CD4-positive, CD25-positive, alpha-beta regulatory T cell (primary cell): Measurements from ENCODE around the gene TPRG1L. TPM values are rescaled to one million over a fixed set of nuclear protein-coding genes. Genes with fewer than 3 reads are reported as not detected.

Source experiments
- ATAC-seq, 2 donors: fragments of 150-1000 bp; cut with Tn5 transposase; one replicate each; pipeline ENCODE4 v1.10.0; 2021; ENCODE audit warnings: low read depth in 2 of 2, moderate number of reproducible peaks in 2 of 2, moderate library complexity in 1 of 2
- DNase-seq, 3 donors: peaks; one replicate each; pipeline versions ENCODE4 v3.0.0 to v3.0.0-alpha.2; 2012 to 2022; ENCODE audit warnings: mixed read lengths in 1 of 3
- H3K27ac ChIP-seq: one replicate; pipeline ENCODE4 v1.7.0; 2013; ENCODE audit warnings: mild to moderate bottlenecking, low read length; ENCODE audit not compliant: insufficient read depth, poor library complexity, severe bottlenecking
- H3K27me3 ChIP-seq: one replicate; pipeline ENCODE4 v1.7.0; 2013; ENCODE audit warnings: low read length; ENCODE audit not compliant: control insufficient read depth, insufficient read depth
- H3K36me3 ChIP-seq: one replicate; pipeline ENCODE4 v1.7.0; 2013; ENCODE audit warnings: mild to moderate bottlenecking, low read length, moderate library complexity; ENCODE audit not compliant: control insufficient read depth, insufficient read depth
- H3K4me1 ChIP-seq: 2 replicates; pipeline ENCODE4 v1.7.0; 2013; ENCODE audit warnings: mild to moderate bottlenecking, low read length; ENCODE audit not compliant: insufficient read depth, control insufficient read depth, poor library complexity, severe bottlenecking
- H3K4me3 ChIP-seq: one replicate; pipeline ENCODE4 v1.7.0; 2013; ENCODE audit warnings: low read depth, mild to moderate bottlenecking, low read length, moderate library complexity
- H3K9me3 ChIP-seq, 2 experiments: 1 replicate in 1 of 2; 2 replicates in 1 of 2; pipeline ENCODE4 v1.7.0; 2013; ENCODE audit warnings: low read length in 2 of 2, mild to moderate bottlenecking in 1 of 2, moderate library complexity in 1 of 2; ENCODE audit not compliant: control insufficient read depth in 2 of 2
- H3K27ac Mint-ChIP-seq, 3 donors: one replicate each; pipeline ENCODE4 v1.8.0; 2020 to 2022; ENCODE audit warnings: mild to moderate bottlenecking in 3 of 3, mixed read lengths in 3 of 3, moderate library complexity in 2 of 3
- H3K27me3 Mint-ChIP-seq: one replicate; pipeline ENCODE4 v1.8.0; 2022; ENCODE audit warnings: mild to moderate bottlenecking, mixed read lengths
- H3K36me3 Mint-ChIP-seq: one replicate; pipeline ENCODE4 v1.8.0; 2020; ENCODE audit warnings: mixed read lengths
- H3K4me1 Mint-ChIP-seq, 4 donors: one replicate each; pipeline ENCODE4 v1.8.0; 2020 to 2022; ENCODE audit warnings: mixed read lengths in 4 of 4, mild to moderate bottlenecking in 1 of 4
- H3K4me3 Mint-ChIP-seq, 4 donors: one replicate each; pipeline ENCODE4 v1.8.0; 2020 to 2022; ENCODE audit warnings: mild to moderate bottlenecking in 4 of 4, mixed read lengths in 4 of 4, moderate library complexity in 3 of 4
- H3K9me3 Mint-ChIP-seq, 7 donors: one replicate each; pipeline ENCODE4 v1.8.0; 2020 to 2022; ENCODE audit warnings: mixed read lengths in 7 of 7, mild to moderate bottlenecking in 3 of 7, moderate library complexity in 2 of 7
- polyA plus RNA-seq, 4 donors: library from polyadenylated mRNA; unstranded; fragments of 300-500 nt; fragmentation: Illumina TruSeq; gene quantifications; one replicate each; pipeline ENCODE4 v1.2.3, GENCODE V29; 2021
- total RNA-seq: library from RNA; stranded (reverse); gene quantifications from one replicate; pipeline ENCODE4 v1.2.3, GENCODE V29; 2022

Gene TPRG1L
- total and polyA plus RNA-seq, 5 donors from 2014 or later = 26.9 to 35.9 (median 34.8) TPM

DNA sequence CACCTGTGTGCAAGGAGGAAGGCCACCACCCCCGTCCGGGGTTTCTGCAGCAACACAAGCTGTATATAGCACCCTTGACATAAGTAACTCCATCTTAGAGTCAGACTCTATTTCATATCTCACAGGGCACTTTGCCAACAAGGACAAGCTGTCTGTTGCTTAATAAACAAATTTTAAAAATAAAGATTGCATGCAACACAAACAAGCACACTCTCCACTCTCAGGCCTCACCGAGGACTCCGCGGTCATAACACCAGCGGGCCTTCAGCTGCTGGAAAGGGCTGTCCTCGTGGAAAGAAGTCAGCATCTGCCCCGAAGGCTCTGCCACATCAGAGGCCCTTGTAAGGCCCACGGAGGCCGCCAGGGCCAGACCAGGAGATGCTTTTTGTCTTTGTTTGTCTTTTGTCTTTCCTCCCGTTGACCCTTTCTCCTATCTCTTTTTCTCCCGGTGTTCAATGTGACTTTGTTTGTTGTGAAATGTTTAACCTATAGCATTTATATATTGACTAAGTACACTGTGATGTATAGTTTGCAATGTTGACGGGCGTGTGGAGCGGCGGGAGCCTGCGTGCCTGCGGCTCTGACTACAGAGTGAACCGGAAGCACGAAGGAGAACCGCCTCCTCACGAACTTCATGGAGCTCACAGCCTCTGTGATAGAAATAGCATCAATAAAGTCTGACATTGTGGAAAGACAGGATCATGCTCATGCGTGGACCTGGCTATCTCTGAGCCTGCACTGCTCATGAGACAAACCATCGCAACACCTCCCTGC lies 37.6 kb upstream of the TPRG1L start:
- H3K4me3 ChIP-seq = no peak overlapping the region
- no peaks in the 10 kb centered on the region for H3K36me3 ChIP-seq
- Mint-ChIP-seq H3K9me3 (peaks cover 0 to 2% (median 0%) of the 10 kb centered on the region in 7 donors), H3K27ac (no peak overlapping the region), H3K4me3 (no peak overlapping the region), H3K36me3 (no peaks in the 10 kb centered on the region), H3K27me3 (no peaks in the 10 kb centered on the region), H3K4me1 (no peaks in the 10 kb centered on the region)
- H3K27me3 ChIP-seq = no peaks in the 10 kb centered on the region
- no peaks in the 10 kb centered on the region for H3K9me3 ChIP-seq
- H3K4me1 ChIP-seq = no peaks in the 10 kb centered on the region
- DNase-seq (no peak), ATAC-seq (no peak)
- H3K27ac ChIP-seq = no peak overlapping the region

- no peak overlapping the region for H3K4me3 Mint-ChIP-seq
- H3K36me3 Mint-ChIP-seq = no peaks in the 10 kb centered on the region
- no peaks in the 10 kb centered on the region for H3K9me3 ChIP-seq
- no peaks in the 10 kb centered on the region for H3K4me1 Mint-ChIP-seq
- no peaks in the 10 kb centered on the region for H3K36me3 ChIP-seq
- no peaks in the 10 kb centered on the region for H3K27me3 ChIP-seq
- DNase-seq (no peak), ATAC-seq (no peak)
- no peaks in the 10 kb centered on the region for H3K27me3 Mint-ChIP-seq
- H3K27ac ChIP-seq = no peak overlapping the region
- no peaks in the 10 kb centered on the region for H3K9me3 Mint-ChIP-seq
- no peaks in the 10 kb centered on the region for H3K4me1 ChIP-seq
- no peak overlapping the region for H3K27ac Mint-ChIP-seq
- no peak overlapping the region for H3K4me3 ChIP-seq
Observed at GRCh38 chr1:3588395-3588794, 36.4 kb upstream of the TPRG1L start.

DNA sequence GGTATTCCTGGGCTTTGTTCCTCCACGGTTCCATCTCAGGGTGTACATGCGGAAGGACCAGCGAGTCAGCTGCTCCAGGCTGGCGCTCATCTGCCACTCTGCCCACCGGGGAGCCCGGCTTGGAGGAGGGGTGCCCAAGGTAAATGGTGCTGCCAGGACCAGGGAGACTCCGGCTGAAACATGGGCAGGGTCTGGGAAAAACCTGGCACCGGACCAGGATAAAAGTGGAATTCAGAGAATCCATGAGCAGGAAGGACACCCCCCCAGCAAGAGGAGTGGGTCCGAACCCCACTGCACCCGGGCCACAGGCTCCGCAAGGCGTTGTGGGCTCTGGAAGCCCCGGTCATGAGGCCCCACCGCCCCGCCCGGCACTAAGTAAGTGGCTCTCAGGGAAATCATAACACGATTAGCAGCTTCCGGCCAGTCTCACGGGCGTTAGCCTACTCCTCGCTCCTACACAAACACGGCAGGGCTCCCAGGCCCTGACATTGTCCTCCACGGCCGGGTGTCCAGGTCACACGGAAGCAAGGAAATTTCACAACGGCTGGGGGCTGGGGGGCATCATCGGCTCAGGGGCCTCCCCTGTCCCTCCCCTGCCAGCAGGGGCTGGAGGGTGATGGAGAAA lies 34.6 kb upstream of the TPRG1L start:
- H3K9me3 ChIP-seq = no peaks in the 10 kb centered on the region
- H3K27ac ChIP-seq = no peak overlapping the region
- no peaks in the 10 kb centered on the region for H3K9me3 Mint-ChIP-seq
- no peaks in the 10 kb centered on the region for H3K4me1 ChIP-seq
- no peaks in the 10 kb centered on the region for H3K36me3 Mint-ChIP-seq
- ATAC-seq = no peak
- H3K27me3 ChIP-seq = no peaks in the 10 kb centered on the region
- H3K27me3 Mint-ChIP-seq = no peaks in the 10 kb centered on the region
- no peak overlapping the region for H3K4me3 Mint-ChIP-seq
- H3K4me3 ChIP-seq = no peak overlapping the region
- H3K36me3 ChIP-seq = no peaks in the 10 kb centered on the region
- DNase-seq = no peak
- H3K4me1 Mint-ChIP-seq = no peaks in the 10 kb centered on the region
- H3K27ac Mint-ChIP-seq = no peak overlapping the region

- Mint-ChIP-seq H3K27me3 (no peaks in the 10 kb centered on the region), H3K36me3 (no peaks in the 10 kb centered on the region), H3K9me3 (no peaks in the 10 kb centered on the region), H3K4me3 (no peak overlapping the region), H3K4me1 (peaks cover 0 to 3% (median 0%) of the 10 kb centered on the region in 4 donors), H3K27ac (no peak overlapping the region)
- no peaks in the 10 kb centered on the region for H3K4me1 ChIP-seq
- H3K27ac ChIP-seq = no peak overlapping the region
- H3K4me3 ChIP-seq = no peak overlapping the region
- ATAC-seq = no peak
- no peaks in the 10 kb centered on the region for H3K36me3 ChIP-seq
- no peak for DNase-seq
- no peaks in the 10 kb centered on the region for H3K9me3 ChIP-seq
- H3K27me3 ChIP-seq = no peaks in the 10 kb centered on the region
Observed at GRCh38 chr1:3590951-3591865, 33.6 kb upstream of the TPRG1L start.

GRCh38 chr1:3593334-3593733 lies 31.5 kb upstream of the TPRG1L start:
- ATAC-seq (no peak), DNase-seq (no peak)
- H3K4me1 Mint-ChIP-seq = peaks cover 0 to 17% (median 8%) of the 10 kb centered on the region in 4 donors
- Histone ChIP-seq H3K36me3 (no peaks in the 10 kb centered on the region), H3K4me1 (peaks cover 14% of the 10 kb centered on the region), H3K27me3 (no peaks in the 10 kb centered on the region), H3K9me3 (no peaks in the 10 kb centered on the region), H3K4me3 (no peak overlapping the region), H3K27ac (no peak overlapping the region)
- no peaks in the 10 kb centered on the region for H3K36me3 Mint-ChIP-seq
- no peak overlapping the region for H3K4me3 Mint-ChIP-seq
- H3K27ac Mint-ChIP-seq = no peak overlapping the region
- H3K9me3 Mint-ChIP-seq = no peaks in the 10 kb centered on the region
- H3K27me3 Mint-ChIP-seq = no peaks in the 10 kb centered on the region

- no peaks in the 10 kb centered on the region for H3K27me3 Mint-ChIP-seq
- peaks cover 0 to 19% (median 8%) of the 10 kb centered on the region in 4 donors for H3K4me1 Mint-ChIP-seq
- peaks cover 18% of the 10 kb centered on the region for H3K4me1 ChIP-seq
- DNase-seq (no peak), ATAC-seq (no peak)
- H3K27ac Mint-ChIP-seq = no peak overlapping the region
- no peak overlapping the region for H3K27ac ChIP-seq
- no peaks in the 10 kb centered on the region for H3K36me3 ChIP-seq
- H3K9me3 ChIP-seq = no peaks in the 10 kb centered on the region
- no peaks in the 10 kb centered on the region for H3K36me3 Mint-ChIP-seq
- H3K9me3 Mint-ChIP-seq = no peaks in the 10 kb centered on the region
- H3K4me3 Mint-ChIP-seq = no peak overlapping the region
- no peaks in the 10 kb centered on the region for H3K27me3 ChIP-seq
- no peak overlapping the region for H3K4me3 ChIP-seq
Observed at GRCh38 chr1:3593745-3594144, 31.1 kb upstream of the TPRG1L start.

- no peaks in the 10 kb centered on the region for H3K27me3 ChIP-seq
- Mint-ChIP-seq H3K36me3 (no peaks in the 10 kb centered on the region), H3K27me3 (no peaks in the 10 kb centered on the region), H3K4me1 (peaks cover 0 to 23% (median 8%) of the 10 kb centered on the region in 4 donors), H3K4me3 (no peak overlapping the region), H3K27ac (no peak overlapping the region), H3K9me3 (no peaks in the 10 kb centered on the region)
- H3K9me3 ChIP-seq = no peaks in the 10 kb centered on the region
- DNase-seq (no peak), ATAC-seq (no peak)
- no peaks in the 10 kb centered on the region for H3K36me3 ChIP-seq
- no peak overlapping the region for H3K4me3 ChIP-seq
- peaks cover 21% of the 10 kb centered on the region for H3K4me1 ChIP-seq
- no peak overlapping the region for H3K27ac ChIP-seq
Observed at GRCh38 chr1:3594706-3595377, 30.0 kb upstream of the TPRG1L start.
